ENCODE data around the gene IRAK1BP1. TPM values are rescaled to one million over a fixed set of nuclear protein-coding genes. Genes with fewer than 3 reads are reported as not detected.

The IRAK1BP1 gene
- total RNA-seq, 2 donors from 2014 or later: 5.7 to 6.4 TPM

DNA sequence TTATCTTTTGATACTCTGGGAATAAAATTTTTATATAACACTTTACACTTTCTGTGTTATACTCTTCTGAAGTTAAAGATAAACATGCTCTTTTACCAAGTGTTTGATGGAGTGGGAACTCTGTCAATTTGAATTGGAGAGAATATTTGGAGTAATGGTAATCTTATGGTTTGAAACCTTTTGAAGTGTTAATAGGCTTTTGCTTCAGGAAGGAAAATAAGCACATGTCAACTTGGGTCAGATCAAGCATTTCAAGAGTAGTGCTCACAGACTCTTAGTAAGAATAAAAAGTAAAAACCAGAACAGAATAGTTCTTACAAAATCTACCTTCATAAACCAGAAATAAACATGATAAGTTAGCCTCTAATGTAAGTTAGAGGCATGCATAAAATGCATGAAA, 24.4 kb upstream of the IRAK1BP1 start:
- peak overlapping the region; percentile 32 for H3K27ac ChIP-seq (ENCODE audit: low read depth, low read length)
- H3K27me3 Mint-ChIP-seq (ENCODE audit: insufficient read depth): no peaks in the 10 kb centered on the region
- no peak overlapping the region for H3K9ac ChIP-seq (ENCODE audit: extremely low read depth, low read length, poor library complexity, severe bottlenecking)
- no peaks in the 10 kb centered on the region for H3K4me1 ChIP-seq (ENCODE audit: control insufficient read depth, insufficient read depth, low read length)
- no peaks in the 10 kb centered on the region for H3K36me3 Mint-ChIP-seq (ENCODE audit: low read depth)
- no peaks in the 10 kb centered on the region for H3K9me3 Mint-ChIP-seq
- no peak overlapping the region for H3K4me3 ChIP-seq (ENCODE audit: low read length)
- H3K4me1 Mint-ChIP-seq: peaks cover 6% of the 10 kb centered on the region
- no peak for DNase-seq
- H3K9me3 ChIP-seq (ENCODE audit: control insufficient read depth, low read length): no peaks in the 10 kb centered on the region
- no peaks in the 10 kb centered on the region for H3K27me3 ChIP-seq (ENCODE audit: control insufficient read depth, insufficient read depth, low read length, poor library complexity, severe bottlenecking)
- TF ChIP-seq, protein P1, sequence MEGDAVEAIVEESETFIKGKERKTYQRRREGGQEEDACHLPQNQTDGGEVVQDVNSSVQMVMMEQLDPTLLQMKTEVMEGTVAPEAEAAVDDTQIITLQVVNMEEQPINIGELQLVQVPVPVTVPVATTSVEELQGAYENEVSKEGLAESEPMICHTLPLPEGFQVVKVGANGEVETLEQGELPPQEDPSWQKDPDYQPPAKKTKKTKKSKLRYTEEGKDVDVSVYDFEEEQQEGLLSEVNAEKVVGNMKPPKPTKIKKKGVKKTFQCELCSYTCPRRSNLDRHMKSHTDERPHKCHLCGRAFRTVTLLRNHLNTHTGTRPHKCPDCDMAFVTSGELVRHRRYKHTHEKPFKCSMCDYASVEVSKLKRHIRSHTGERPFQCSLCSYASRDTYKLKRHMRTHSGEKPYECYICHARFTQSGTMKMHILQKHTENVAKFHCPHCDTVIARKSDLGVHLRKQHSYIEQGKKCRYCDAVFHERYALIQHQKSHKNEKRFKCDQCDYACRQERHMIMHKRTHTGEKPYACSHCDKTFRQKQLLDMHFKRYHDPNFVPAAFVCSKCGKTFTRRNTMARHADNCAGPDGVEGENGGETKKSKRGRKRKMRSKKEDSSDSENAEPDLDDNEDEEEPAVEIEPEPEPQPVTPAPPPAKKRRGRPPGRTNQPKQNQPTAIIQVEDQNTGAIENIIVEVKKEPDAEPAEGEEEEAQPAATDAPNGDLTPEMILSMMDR (conservative IDR thresholded peaks at IDR 0.05): no peak
- H3K4me3 Mint-ChIP-seq: no peak overlapping the region
- H3K27ac Mint-ChIP-seq: no peak overlapping the region
- no peaks in the 10 kb centered on the region for H3K36me3 ChIP-seq (ENCODE audit: control insufficient read depth, insufficient read depth, low read length)

GRCh38 chr6:78844899-78845298, 22.5 kb upstream of the IRAK1BP1 start:
- H3K9me3 Mint-ChIP-seq: no peaks in the 10 kb centered on the region
- 95 to 100% methylated on average over 1 to 2 of the region's 2 CpGs for WGBS, 2 experiments (ENCODE audit: insufficient coverage in 1 of 2, insufficient read length in 1 of 2)
- Histone ChIP-seq H3K4me3 (ENCODE audit: low read length) (no peak overlapping the region), H3K27me3 (ENCODE audit: control insufficient read depth, insufficient read depth, low read length, poor library complexity, severe bottlenecking) (no peaks in the 10 kb centered on the region), H3K9me3 (ENCODE audit: control insufficient read depth, low read length) (no peaks in the 10 kb centered on the region), H3K27ac (ENCODE audit: low read depth, low read length) (no peak overlapping the region), H3K36me3 (ENCODE audit: control insufficient read depth, insufficient read depth, low read length) (no peaks in the 10 kb centered on the region), H3K4me1 (ENCODE audit: control insufficient read depth, insufficient read depth, low read length) (no peaks in the 10 kb centered on the region), H3K9ac (ENCODE audit: extremely low read depth, low read length, poor library complexity, severe bottlenecking) (no peak overlapping the region)
- H3K27ac Mint-ChIP-seq: no peak overlapping the region
- TF ChIP-seq, protein P1 (conservative IDR thresholded peaks at IDR 0.05): no peak
- no peak for DNase-seq
- no peaks in the 10 kb centered on the region for H3K36me3 Mint-ChIP-seq (ENCODE audit: low read depth)
- no peaks in the 10 kb centered on the region for H3K27me3 Mint-ChIP-seq (ENCODE audit: insufficient read depth)
- no peak overlapping the region for H3K4me3 Mint-ChIP-seq
- H3K4me1 Mint-ChIP-seq: peaks cover 6% of the 10 kb centered on the region

DNA sequence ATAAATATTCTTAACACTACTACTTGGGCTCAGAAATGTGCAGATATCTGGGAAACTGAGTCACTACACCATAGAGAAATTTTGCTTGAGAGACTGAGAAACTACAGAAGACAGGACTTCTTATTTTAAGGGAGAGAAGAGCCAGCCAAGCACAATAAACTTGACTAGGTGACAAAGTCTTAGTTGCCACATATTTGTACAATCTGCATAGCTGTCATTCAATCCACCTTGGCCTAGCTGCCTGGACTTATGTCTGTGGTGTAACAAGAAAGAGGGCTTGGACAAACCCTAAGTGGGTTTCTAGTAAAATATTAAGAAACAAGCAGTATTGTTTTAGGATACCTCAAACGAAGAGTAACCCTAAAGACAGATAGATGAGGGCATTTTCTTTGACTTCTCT, 21.8 kb upstream of the IRAK1BP1 start:
- no peak overlapping the region for H3K4me3 ChIP-seq (ENCODE audit: low read length)
- no peaks in the 10 kb centered on the region for H3K36me3 ChIP-seq (ENCODE audit: control insufficient read depth, insufficient read depth, low read length)
- TF ChIP-seq, protein P1 (conservative IDR thresholded peaks at IDR 0.05): no peak
- H3K9me3 ChIP-seq (ENCODE audit: control insufficient read depth, low read length): no peaks in the 10 kb centered on the region
- H3K27ac ChIP-seq (ENCODE audit: low read depth, low read length): no peak overlapping the region
- no peak overlapping the region for H3K9ac ChIP-seq (ENCODE audit: extremely low read depth, low read length, poor library complexity, severe bottlenecking)
- no peak for DNase-seq
- Mint-ChIP-seq H3K27me3 (ENCODE audit: insufficient read depth) (no peaks in the 10 kb centered on the region), H3K36me3 (ENCODE audit: low read depth) (no peaks in the 10 kb centered on the region), H3K4me1 (peaks cover 6% of the 10 kb centered on the region), H3K4me3 (no peak overlapping the region), H3K27ac (no peak overlapping the region), H3K9me3 (no peaks in the 10 kb centered on the region)
- no peaks in the 10 kb centered on the region for H3K4me1 ChIP-seq (ENCODE audit: control insufficient read depth, insufficient read depth, low read length)
- 71% methylated on average over 1 of the region's 1 CpG; no CpG with 5 or more reads in 1 of the 2 experiments for WGBS, 2 experiments (ENCODE audit: insufficient coverage in 1 of 2, insufficient read length in 1 of 2)
- H3K27me3 ChIP-seq (ENCODE audit: control insufficient read depth, insufficient read depth, low read length, poor library complexity, severe bottlenecking): no peaks in the 10 kb centered on the region
